GM18505 (cell line): ENCODE data around the gene NAXE.
"Not testable (repeated sequence)": the region's sequence is repeated elsewhere in the genome, so short reads cannot be mapped to it uniquely, and the experiment has no call there.

Experiments
- ATAC-seq: cut with Tn5 transposase; IDR thresholded peaks from one replicate; pipeline ENCODE4 v1.9.1; 2021; ENCODE audit not compliant: unreplicated experiment
- POLR2A ChIP-seq: IDR thresholded peaks from 4 replicates; pipeline ENCODE4 v1.6.1; 2011; ENCODE audit warnings: borderline replicate concordance; ENCODE audit not compliant: insufficient read depth, insufficient read length; ENCODE audit errors: extremely low read depth

The NAXE gene

DNA sequence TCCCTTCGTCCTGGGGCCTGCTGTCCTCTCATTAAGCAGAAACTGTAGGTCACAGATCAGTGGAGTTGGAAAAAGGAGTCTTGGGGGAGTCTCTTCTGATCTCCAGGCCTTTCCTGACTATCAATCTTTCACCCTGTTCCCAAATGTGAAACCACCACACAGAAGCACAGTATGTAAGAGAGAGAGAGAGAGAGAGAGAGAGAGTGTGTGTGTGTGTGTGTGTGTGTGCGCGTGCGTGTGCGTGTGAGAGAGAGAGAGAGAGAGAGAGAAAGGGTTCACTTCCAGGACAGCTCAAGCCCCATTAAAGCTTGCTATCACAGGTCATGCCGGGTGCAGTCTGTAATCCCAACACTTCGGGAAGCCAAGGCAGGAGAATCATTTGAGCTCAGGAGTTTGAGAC is 13.5 kb upstream of the NAXE start:
- ATAC-seq: no peak
- TF ChIP-seq POLR2A: no peak

DNA sequence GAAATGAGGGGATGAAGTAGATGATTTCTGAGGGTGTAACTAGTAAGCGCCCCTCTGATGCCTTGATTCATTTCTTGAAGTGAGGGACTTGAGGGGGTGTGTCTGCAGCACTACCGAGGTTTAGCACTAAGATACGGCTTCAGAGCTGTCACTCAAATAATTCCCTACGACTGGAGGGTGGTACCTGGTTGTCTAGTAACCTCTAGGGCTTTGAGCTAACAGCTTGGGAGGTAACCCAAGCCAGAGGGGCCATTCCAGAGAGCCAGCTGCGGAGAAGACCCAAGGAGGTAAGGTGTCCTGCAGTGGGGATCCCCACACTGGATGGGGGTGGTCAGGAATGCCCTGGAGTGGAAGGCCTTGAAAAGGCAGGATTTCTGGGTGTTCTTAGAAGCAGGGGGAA is 12.1 kb upstream of the NAXE start, which contains the start of gene TTC24:
TSS of gene TTC24 (plus strand) at position 252 of the 400 bp plus-strand sequence. CDS start 1,642 bp downstream, outside the sequence.
- no peak for TF ChIP-seq POLR2A
- no peak for ATAC-seq

DNA sequence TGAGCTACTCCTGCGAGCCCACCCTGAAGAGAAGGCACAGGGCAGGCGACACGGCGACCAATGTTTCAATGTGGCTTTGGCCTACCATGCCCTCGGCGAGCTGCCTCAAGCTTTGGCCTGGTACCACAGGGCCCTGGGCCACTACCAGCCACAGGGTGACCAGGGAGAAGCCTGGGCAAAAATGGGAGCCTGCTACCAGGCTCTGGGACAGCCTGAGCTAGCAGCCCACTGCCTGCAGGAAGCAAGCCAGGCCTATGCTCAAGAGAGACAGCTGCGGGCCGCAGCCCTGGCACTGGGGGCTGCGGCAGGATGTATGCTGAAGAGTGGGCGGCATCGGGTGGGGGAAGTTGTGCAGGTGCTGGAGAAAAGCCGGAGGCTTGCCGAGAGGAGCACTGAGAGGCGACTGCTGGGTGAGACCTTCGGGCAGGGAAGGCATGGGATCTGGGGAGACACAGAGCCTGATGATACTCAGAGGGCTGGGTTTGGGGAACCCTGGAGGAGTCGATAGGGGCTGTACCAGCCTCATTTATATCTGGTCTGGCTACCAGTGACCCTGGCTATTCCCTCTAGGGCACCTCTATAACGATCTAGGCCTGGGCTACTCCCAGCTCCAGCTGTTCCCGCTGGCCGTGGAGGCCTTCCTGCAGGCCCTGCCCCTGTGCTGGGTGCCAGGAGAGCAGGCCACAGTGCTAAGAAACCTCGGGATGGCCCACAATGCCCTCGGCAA is 9.8 kb upstream of the NAXE start:
- TF ChIP-seq POLR2A: peak; percentile 40
- ATAC-seq: no peak

DNA sequence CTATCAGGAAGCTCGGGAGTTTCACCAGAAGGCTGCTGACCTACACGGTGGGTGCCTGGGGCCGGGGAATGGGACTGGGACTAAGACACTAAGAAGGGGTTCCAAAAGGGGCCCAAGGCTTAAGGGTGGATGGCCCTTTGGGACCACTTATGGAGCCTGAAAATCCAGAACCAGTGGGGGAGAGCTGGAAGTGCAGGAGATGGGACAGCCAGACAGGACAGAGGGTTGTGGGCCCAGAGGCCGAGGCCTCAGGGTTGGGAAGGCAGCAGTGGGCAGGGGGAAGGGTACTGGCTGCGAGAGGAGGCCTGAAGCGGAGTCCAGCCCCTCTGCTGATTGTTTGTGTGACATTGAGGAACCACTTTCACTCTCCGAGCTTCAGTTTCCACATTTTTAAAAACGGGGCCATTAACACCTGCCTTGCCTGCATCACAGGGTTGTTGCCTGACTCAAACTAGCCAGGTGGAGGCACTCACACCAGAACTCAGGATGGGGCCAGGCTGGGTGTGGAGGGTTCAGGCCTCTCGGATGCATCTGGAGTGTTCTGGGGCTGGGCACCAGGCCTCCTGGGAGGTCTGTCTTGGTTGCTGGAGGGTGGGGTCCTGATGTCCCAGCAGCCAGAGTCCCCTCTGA is 9.1 kb upstream of the NAXE start:
- ATAC-seq: no peak
- no peak for TF ChIP-seq POLR2A

DNA sequence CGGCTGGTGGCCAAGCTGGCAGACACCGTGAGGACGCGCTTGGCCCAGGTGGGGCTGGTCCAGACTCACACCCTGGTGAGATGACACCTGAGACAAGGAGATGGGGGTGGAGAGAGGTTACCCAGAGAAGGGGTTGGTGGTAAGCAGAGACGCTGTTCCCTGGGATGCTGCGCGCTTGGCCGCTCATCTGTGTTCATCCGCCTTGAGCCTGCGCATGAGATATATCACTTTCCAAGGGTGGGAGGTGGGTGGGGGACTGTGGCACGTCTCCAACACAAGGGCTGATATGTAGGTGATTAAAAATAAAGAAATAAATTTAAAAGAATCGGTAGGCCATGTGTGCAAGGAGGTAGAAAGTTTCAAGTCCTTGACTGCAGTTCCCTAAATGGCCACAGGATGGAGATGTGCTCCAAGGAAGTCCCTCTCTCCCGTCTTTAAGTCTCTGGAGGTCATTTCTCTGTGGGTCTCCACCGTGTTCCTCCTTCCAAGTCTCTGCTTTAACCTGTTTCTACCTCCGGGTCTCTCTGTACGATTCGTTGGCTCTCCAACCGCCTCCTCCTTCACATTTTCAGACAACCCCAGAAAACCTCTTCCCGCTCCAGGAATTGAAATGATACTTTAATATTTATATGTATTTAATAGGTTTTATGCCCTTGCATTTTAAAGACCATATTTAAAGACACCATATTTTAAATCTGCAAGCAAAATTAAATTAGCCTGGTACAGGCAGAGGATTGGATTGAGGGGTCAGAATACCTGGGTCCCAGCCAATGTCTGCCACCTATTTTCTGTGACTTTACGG is 7.6 kb upstream of the NAXE start:
- no peak for TF ChIP-seq POLR2A
- no peak for ATAC-seq

DNA sequence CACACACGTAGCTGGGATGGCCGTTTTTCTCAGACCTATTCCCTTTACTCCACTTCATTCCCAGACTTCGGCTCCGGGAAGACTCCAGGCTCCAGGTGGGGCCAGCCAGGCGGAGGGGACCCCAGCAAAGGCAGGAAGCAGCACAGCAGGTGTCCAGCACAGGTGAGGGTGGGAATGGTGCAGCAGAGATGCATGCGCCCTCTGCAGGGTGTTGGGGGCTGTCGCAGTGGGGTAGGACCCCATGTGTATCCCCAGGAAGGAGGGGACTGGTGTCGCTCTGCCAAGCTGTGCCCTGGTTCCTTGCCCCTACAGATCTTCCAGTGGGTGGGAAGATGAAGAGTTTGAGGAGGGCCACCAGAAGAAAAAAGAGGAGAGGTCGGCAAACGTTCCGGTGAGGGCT is 6.8 kb upstream of the NAXE start:
- no peak for TF ChIP-seq POLR2A
- no peak for ATAC-seq

DNA sequence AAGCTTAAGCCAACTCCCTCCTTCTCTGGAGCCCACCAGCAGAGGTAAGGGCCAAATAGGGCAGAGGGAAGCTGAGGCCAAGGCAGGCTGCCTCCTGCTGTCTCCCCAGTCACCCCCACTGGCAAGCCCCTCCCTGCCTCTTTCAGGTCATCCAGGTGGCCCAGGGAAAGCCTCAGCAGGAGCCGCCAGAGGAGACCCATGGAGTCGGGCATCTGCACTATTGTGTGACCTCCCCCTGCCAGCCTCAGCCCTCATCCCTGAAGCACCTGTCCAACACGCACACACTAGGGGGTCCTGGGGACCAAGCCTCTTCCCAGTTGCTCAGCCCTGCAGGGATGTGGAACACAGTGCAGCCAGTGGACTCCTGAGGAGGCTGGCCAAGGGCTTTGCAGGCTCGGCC is 5.3 kb upstream of the NAXE start:
- ATAC-seq: no peak
- TF ChIP-seq POLR2A: no peak

DNA sequence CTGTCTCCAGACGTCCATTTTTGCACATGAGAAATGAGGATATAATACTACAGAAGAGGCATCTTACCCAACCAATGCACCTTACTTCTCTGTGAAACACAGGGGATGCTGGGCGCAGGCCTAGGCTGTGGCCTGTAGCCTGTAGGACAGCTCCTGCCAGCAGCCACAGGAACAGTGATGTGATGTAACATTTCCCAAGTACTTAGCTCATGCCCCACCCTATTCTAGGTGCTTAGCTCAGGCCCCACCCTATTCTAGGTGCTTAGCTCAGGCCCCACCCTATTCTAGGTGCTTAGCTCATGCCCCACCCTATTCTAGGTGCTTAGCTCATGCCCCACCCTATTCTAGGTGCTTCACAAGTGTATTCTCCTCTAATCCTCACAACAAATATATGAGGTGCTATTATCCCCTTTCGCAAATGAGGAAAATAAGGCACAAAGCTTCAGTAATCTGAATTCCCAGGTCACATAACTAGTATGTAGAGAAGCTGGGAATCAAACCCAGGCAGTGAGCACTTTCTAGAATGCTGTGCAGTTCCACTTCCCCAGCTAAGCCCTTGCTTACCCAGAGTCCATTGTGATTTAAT is 4.6 kb upstream of the NAXE start:
- no peak for ATAC-seq

DNA sequence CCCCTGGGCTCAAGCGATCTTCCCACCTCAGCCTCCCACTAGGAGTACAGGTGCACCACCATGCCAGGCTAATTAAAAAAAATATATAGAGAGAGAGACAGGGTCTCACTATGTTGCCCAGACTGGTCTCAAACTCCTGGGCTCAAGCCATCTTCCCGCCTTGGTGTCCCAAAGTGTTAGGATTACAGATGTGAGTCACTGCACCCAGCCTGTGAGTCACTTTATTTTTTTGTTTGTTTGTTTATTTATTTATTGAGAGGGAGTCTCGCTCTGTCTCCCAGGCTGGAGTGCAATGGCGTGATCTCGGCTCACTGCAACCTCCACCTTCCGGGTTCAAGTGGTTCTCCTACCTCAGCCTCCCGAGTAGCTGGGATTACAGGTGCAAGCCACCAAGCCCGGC is 3.6 kb upstream of the NAXE start:
- not testable (repeated sequence) for ATAC-seq

More for the DNA sequence above, 4.6 kb upstream of the NAXE start:
- TF ChIP-seq POLR2A: no peak

DNA sequence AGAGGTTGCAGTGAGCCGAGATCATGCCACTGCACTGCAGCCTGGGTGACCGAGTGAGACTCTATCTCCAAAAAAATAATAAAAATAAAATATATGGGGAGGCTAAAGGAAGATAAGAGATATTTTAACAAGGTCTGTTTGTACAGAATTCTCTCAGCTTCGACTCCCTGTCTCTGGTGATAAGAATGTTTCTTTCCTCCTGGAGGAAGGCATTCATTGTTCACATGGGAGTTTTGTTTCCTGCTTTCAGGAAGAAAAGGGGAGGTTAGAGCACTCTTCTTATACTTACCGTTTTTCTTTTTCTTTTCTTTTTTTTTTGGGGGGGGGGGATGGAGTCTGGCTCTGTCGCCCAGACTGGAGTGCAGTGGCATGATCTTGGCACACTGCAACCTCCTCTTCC is 2.0 kb upstream of the NAXE start:
- TF ChIP-seq POLR2A: no peak
- no peak for ATAC-seq

DNA sequence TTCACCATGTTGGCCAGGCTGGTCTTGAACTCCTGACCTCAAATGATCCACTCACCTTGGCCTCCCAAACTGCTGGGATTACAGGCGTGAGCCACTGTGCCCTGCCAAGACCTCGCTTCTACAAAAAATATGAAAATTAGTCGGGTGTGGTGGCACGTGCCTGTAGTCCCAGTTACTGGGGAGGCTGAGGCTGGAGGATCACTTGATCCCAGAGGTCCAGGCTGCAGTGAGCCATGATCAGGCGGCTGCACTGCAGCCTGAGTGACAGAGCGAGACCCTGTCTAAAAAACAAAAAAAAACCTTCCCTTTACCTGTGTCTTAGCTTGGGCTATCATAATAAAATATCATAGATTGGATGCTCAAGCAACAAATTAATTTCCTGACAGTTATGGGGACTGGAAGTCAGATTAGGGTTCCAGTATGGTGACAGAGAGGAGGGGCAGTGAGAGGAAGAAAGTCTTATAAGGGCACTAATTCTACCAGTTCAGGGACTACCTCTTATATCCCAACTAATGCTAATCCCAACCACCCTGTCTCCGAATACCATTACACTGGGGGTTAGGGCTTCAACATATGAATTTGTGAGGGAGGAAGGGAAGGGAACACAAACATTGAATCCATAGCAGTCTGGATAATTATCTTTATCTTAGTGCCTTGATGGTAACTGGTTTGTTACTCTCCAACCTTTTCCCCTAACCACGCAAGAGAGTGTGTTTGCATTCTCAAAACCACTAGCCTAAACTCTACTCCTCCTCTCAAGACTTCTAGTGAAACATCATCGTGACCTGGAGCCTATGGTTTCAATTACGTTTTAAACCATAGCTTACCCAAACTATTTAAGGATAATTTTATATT is 1.0 kb upstream of the NAXE start:
- ATAC-seq: no peak
- no peak for TF ChIP-seq POLR2A

DNA sequence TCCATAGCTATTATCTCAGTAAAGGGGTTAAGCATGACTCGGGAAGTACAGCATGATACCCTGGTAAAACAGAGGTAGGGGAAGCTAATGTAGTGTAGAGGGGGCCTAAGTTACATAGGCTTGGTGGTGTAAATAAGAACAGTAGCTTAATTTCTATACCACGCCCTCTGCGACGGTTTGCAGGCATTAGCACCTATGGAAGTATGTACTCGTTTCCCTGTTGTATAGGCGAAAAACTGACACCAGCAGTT is 470 bp upstream of the NAXE start:
- TF ChIP-seq POLR2A: no peak
- ATAC-seq: no peak

DNA sequence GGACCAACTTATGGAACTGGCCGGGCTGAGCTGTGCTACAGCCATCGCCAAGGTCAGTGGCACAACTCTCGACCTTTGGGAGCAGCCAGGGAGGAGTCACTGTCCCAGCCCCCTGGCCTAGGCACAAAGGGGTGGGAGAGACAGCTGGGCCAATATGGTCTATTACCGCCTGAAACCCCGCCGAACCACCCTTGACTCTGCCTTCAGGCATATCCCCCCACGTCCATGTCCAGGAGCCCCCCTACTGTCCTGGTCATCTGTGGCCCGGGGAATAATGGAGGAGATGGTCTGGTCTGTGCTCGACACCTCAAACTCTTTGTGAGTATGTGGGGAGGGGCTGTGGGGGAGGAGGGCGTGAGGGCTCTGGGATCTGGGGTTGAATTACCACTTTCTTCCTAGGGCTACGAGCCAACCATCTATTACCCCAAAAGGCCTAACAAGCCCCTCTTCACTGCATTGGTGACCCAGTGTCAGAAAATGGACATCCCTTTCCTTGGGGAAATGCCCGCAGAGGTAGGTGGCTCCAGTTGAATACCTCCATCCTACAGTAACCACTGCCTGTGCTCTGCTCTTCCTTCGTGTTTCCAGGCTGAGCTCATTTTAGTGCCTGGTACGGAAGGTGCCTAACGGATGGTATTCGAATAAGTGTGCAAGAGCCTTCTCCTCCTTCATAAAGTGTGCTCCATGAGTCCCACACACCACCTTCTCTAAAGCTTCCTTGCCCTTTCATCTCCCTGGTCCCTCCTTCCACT is 758 bp downstream of the NAXE start:
- peak; percentile 15 for TF ChIP-seq POLR2A
- ATAC-seq: no peak
